SK-N-MC (cell line): Measurements from ENCODE around the gene GET3.
A peak's percentile ranks its signal among the peaks of the same experiment; 100 is the strongest.

ENCODE experiments used
- DNase-seq: peaks from one replicate; pipeline ENCODE4 v3.0.0-alpha.2; 2011; ENCODE audit warnings: low read depth, low spot score
- H3K27ac ChIP-seq: fragments of 200-600 bp; sonication (generic); 2 replicates; pipeline ENCODE4 v1.5.1; 2016; ENCODE audit warnings: mixed run types
- H3K36me3 ChIP-seq: fragments of 200-600 bp; sonication (generic); 2 replicates; pipeline ENCODE4 v1.6.1; 2017; ENCODE audit warnings: antibody characterized with exemption, low read length, mixed read lengths; ENCODE audit not compliant: insufficient read depth
- H3K4me3 ChIP-seq: fragments of 200-600 bp; sonication (generic); 2 replicates; pipeline ENCODE4 v1.5.1; 2016
- H3K9ac ChIP-seq: fragments of 200-600 bp; sonication (generic); 2 replicates; pipeline ENCODE4 v1.8.0; 2017; ENCODE audit warnings: mixed run types, mixed read lengths; ENCODE audit not compliant: insufficient read length
- H3K9me3 ChIP-seq: fragments of 200-600 bp; sonication (generic); 2 replicates; pipeline ENCODE4 v1.6.1; 2017; ENCODE audit warnings: low read depth, mild to moderate bottlenecking, antibody characterized with exemption, low read length, moderate library complexity, mixed read lengths
- EZH2 ChIP-seq: fragments of 200-600 bp; sonication (generic); IDR thresholded peaks from one replicate; pipeline ENCODE4 v1.6.1; 2017; ENCODE audit warnings: antibody characterized with exemption
- FOXP2 ChIP-seq: optimal IDR thresholded peaks from 2 replicates; pipeline ENCODE3; 2011; ENCODE audit warnings: mild to moderate bottlenecking, moderate library complexity; ENCODE audit not compliant: insufficient read depth; ENCODE audit errors: extremely low read length, control extremely low read depth
- POLR2AphosphoS5 ChIP-seq: IDR thresholded peaks from 2 replicates; pipeline ENCODE4 v1.6.1; 2012; ENCODE audit warnings: mild to moderate bottlenecking, low read depth, low read length, borderline replicate concordance

Gene GET3

DNA sequence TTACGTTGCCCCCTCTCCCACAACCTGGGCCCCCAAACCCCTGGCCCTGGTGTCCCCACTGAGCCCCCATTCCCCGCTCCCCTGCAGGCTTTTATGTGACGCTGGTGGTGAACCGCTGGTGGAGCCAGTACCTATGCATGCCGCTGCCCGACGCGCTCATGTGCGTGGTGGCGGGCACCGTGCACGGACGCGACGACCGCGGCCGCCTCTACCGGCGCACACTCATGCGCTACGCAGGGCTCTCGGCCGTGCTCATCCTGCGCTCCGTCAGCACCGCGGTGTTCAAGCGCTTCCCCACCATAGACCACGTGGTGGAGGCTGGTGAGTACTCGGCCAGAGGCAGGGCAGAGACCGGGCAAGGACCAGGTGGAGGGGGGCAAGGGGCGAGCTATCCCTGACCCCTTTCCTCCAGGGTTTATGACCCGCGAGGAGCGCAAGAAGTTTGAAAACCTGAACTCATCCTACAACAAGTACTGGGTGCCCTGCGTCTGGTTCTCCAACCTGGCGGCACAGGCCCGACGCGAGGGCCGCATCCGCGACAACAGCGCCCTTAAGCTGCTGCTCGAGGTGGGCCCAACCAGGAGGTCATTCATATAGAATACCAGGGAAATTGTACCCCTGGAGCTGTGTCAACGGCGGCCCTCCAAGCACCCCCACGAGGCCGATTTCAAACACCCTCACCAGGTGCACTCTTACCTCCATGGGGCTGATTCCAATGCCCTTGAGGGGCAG is 17.3 kb downstream of the GET3 start:
- no peaks in the 10 kb centered on the region for H3K9me3 ChIP-seq
- no peak overlapping the region for H3K4me3 ChIP-seq
- TF ChIP-seq EZH2 = no peak
- no peak for TF ChIP-seq FOXP2
- no peak for TF ChIP-seq POLR2AphosphoS5
- H3K36me3 ChIP-seq = no peaks in the 10 kb centered on the region
- DNase-seq = no peak
- no peak overlapping the region for H3K27ac ChIP-seq
- no peak overlapping the region for H3K9ac ChIP-seq

DNA sequence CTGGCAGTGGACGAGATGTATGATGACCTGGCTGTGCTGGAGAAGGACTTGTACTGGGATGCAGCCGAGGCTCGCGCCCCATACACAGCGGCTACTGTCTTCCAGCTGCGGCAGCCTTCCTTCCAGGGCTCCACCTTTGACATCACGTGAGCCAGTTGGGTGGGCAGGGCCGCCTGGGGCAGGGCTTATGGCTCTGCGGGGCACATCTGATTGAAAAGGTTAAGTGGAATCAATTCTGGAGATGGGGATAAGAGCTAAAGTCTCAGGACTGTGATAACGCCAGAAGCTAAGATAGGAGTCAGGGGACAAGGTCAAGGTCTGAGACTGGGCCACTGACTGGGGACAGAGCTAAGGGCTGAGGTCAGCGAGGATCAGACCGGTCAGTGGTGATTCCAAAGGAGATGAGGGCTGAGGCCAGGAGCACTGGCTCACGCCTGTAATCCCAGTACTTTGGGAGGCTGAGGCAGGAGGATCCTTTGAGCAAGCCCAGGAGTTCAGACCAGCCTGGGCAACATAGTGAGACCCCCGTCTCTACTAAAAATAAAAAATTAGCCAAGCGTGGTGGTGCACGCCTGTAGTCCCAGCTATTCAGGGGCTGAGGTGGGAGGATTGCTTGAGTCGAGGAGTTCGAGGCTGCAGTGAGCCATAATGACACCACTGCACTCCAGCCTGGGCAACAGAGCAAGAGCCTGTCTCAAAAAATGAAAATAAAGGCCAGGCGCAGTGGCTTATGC is 19.0 kb downstream of the GET3 start:
- Histone ChIP-seq H3K9me3 (no peaks in the 10 kb centered on the region), H3K36me3 (no peaks in the 10 kb centered on the region), H3K27ac (no peak overlapping the region), H3K9ac (no peak overlapping the region), H3K4me3 (no peak overlapping the region)
- no peak for DNase-seq
- TF ChIP-seq FOXP2 (no peak), EZH2 (no peak), POLR2AphosphoS5 (no peak)

DNA sequence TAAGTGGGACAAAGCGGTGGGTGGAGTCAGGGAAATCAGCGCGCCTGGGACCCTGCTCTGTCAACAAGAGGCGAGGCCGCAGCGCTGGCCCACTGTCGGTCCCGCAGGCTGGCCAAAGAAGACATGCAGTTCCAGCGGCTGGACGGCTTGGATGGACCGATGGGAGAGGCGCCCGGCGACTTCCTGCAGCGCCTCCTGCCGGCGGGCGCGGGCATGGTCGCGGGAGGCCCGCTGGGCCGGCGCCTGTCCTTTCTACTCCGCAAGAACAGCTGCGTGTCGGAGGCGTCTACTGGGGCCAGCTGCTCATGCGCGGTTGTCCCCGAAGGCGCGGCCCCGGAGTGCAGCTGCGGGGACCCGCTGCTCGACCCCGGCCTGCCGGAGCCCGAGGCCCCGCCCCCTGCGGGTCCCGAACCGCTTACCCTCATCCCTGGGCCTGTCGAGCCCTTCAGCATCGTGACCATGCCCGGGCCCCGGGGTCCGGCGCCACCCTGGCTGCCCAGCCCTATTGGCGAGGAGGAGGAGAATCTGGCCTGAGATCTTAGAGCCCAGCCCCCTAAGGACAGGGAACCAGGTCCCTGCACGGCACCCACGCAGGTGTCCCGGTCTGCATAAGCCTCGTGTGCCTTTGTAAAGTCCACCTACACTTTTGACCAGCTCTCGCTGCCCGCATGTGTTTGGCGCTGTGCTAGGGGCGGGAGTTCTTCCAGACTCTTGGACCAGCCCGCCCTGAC is 20.4 kb downstream of the GET3 start:
- TF ChIP-seq POLR2AphosphoS5 (no peak), EZH2 (no peak)
- no peak overlapping the region for H3K9ac ChIP-seq
- H3K9me3 ChIP-seq = no peaks in the 10 kb centered on the region
- no peak for DNase-seq
- no peaks in the 10 kb centered on the region for H3K36me3 ChIP-seq
- no peak overlapping the region for H3K27ac ChIP-seq
- peak overlapping the region; percentile 65 for H3K4me3 ChIP-seq

DNA sequence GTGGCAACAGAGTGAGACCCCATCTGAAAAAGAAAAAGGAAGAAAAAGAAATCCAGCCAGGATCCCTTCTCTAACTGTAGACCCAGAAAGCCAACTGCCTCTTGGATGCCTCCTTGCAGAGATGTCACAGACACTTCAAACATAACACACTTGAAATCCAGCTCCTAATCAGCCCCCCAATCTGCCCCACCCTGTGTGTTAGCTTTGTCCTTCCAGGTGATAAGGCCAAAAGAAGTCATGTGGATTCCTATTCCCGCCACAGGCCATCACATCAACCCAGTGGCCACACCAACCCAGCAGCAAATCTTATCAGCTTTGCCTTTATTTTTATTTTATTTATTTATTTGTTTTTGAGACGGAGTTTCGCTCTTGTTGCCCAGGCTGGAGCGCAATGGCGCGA is 22.4 kb downstream of the GET3 start:
- DNase-seq = no peak
- H3K36me3 ChIP-seq = no peaks in the 10 kb centered on the region; the same call in 1 of the 2 replicates
- no peak overlapping the region for H3K4me3 ChIP-seq
- TF ChIP-seq EZH2 (no peak), FOXP2 (no peak), POLR2AphosphoS5 (no peak)
- no peak overlapping the region for H3K9ac ChIP-seq
- no peak overlapping the region for H3K27ac ChIP-seq
- H3K9me3 ChIP-seq = no peaks in the 10 kb centered on the region

DNA sequence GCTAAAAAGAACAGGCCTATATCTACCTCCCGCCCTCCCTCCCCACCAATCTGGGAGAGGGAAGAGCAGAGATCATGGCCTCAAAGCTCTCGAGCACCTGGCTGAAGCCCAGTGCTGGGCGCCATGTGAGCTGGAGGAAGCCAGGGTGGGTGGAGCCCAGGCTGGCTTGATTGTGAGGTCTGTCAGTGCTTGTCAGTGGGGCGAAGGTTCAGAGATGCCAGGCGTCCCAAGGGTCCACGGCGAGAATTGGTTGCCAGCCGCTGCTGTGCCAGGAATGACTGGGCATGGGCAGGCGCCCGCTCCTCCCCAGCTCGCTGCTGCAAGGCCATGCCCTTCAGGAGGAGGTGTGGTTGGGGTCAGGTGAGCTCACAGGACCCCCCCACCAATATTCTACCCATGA is 25.8 kb downstream of the GET3 start:
- Histone ChIP-seq H3K9ac (no peak overlapping the region), H3K9me3 (no peaks in the 10 kb centered on the region), H3K27ac (no peak overlapping the region), H3K4me3 (no peak overlapping the region), H3K36me3 (no peaks in the 10 kb centered on the region; the same call in 1 of the 2 replicates)
- TF ChIP-seq FOXP2 (no peak), EZH2 (no peak), POLR2AphosphoS5 (no peak)
- no peak for DNase-seq

DNA sequence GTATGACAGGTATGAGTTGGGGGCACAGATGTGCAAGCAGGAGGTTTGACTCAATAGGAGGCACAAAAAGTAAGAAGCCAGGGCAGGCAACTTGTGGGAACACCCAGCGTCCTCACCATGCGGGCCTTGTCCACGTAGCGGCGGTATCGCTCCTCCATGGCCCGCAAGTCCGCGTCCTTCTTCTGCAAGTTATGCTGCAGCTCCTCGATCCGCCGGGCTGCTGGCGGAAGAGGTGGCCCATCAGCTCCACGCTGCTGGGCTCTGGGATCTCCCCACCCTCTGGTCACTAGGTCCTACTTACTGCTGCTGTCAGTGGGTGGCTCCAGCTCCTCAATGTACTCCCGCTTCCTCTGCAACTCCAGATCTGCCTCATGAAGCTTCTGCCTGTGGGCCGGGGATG is 27.4 kb downstream of the GET3 start:
- TF ChIP-seq POLR2AphosphoS5 (no peak), EZH2 (no peak), FOXP2 (no peak)
- H3K27ac ChIP-seq = no peak overlapping the region
- H3K9me3 ChIP-seq = no peaks in the 10 kb centered on the region
- H3K9ac ChIP-seq = no peak overlapping the region
- no peak overlapping the region for H3K4me3 ChIP-seq
- DNase-seq = no peak
- H3K36me3 ChIP-seq = no peaks in the 10 kb centered on the region; the same call in 1 of the 2 replicates

DNA sequence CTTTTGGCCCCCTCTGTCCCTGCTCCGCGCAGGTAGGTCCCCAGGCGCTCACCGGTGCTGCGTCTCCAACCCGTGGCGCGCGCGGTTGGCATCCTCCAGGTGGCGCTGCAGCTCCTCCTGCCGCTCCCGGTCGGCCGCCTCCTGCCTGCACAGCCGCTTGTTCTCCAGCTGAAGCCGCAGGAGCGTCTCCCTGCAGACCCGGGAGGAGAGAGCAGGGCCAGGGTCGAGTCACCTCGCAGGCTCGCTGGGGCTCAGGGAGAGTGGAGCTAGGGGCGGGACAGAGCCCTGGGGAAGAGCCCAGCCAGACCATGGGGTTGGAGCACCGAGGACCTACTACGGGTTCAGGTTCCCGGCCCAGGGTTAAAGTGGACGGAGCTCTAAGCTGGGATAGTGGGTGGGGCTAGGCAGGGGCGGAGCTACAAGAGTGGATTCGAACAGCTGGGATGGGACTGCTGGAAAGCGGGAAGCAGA is 28.8 kb downstream of the GET3 start:
- no peak for TF ChIP-seq POLR2AphosphoS5
- no peak for TF ChIP-seq EZH2
- TF ChIP-seq FOXP2 = no peak
- H3K27ac ChIP-seq = no peak overlapping the region
- DNase-seq = no peak
- H3K9ac ChIP-seq = no peak overlapping the region
- H3K9me3 ChIP-seq = no peaks in the 10 kb centered on the region
- H3K4me3 ChIP-seq = peak overlapping the region; percentile 73
- no peaks in the 10 kb centered on the region; the same call in 1 of the 2 replicates for H3K36me3 ChIP-seq

DNA sequence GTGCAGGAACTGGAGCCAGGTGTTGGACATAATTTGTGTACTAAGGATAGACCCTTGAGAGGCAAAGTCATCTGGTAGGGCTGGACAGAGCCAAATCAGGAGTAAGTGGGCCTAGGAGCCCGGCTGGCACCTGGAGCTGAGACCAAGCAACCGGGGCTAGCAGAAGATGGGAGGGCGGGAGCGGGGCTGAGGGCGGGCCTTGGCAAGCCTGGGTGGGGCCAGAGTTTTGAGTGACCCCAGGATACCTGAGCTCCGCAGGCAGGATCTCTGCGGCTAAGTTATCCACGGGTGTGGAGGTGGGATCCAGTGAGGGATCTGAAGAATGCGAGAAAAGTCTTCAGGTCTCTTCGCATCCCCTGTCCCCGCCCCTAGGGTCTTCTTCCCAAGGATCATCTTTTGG is 29.9 kb downstream of the GET3 start:
- no peaks in the 10 kb centered on the region for H3K9me3 ChIP-seq
- no peak overlapping the region for H3K9ac ChIP-seq
- TF ChIP-seq POLR2AphosphoS5 (no peak), EZH2 (no peak), FOXP2 (no peak)
- H3K27ac ChIP-seq = no peak overlapping the region
- no peaks in the 10 kb centered on the region; the same call in 1 of the 2 replicates for H3K36me3 ChIP-seq
- DNase-seq = no peak
- no peak overlapping the region for H3K4me3 ChIP-seq
